Measurements from ENCODE around the gene SPTLC3. TPM values are rescaled to one million over a fixed set of nuclear protein-coding genes. Genes with fewer than 3 reads are reported as not detected.

The SPTLC3 gene
- total and polyA plus RNA-seq, 2 of the 13 experiments (the other 11 are each of a cell fraction or from before 2014, with no cell fraction given) = 20.5 to 95.6 TPM

DNA sequence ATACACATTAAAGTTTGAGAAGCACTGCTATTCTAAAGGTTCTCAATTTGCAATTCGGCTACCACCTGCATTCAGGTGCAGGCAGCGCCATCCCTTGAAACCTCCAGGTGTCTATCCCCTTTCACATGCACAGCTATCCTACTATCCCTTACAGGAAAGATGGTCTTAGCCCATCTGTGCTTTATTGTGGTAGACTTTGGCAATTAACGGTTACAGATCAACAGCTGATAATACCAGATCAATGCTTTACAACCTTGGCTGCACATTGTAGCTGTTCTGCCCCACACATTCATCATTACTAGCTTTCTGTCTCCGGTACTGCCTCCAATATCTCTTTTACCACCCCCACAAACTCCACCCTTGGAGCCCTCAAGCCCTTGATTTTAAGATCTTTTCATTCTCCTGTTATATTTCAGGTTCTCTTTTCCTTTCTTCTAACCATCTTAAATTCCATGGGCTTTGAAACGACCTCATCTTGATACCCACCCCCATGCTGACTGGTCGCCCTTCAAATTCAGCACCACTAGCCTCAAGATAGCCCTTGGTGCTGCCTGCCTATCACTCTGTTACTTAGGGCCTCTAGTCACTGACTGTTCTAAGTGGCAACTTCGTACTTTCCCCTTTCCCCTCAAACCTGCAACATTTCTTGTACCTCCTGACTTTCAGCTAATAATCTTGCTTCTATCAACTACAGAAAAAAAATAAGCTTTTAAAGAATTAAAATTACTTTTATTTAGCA is 50.8 kb downstream of the SPTLC3 start (continued):
- TF ChIP-seq, protein P1, sequence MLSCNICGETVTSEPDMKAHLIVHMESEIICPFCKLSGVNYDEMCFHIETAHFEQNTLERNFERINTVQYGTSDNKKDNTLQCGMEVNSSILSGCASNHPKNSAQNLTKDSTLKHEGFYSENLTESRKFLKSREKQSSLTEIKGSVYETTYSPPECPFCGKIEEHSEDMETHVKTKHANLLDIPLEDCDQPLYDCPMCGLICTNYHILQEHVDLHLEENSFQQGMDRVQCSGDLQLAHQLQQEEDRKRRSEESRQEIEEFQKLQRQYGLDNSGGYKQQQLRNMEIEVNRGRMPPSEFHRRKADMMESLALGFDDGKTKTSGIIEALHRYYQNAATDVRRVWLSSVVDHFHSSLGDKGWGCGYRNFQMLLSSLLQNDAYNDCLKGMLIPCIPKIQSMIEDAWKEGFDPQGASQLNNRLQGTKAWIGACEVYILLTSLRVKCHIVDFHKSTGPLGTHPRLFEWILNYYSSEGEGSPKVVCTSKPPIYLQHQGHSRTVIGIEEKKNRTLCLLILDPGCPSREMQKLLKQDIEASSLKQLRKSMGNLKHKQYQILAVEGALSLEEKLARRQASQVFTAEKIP (CRISPR knock-in tag; IDR thresholded peaks at IDR 0.05; ENCODE audit: borderline replicate concordance) = no peak
- TF ChIP-seq ZNF737 (CRISPR knock-in tag; IDR thresholded peaks at IDR 0.05; ENCODE audit: borderline replicate concordance) (no peak), SUZ12 (IDR thresholded peaks at IDR 0.05; ENCODE audit: low read depth, low read length) (no peak), ZNF121 (CRISPR knock-in tag; IDR thresholded peaks at IDR 0.05) (no peak), HNRNPUL1 (IDR thresholded peaks at IDR 0.05; ENCODE audit: low read depth, low read length) (no peak), GPBP1L1 (CRISPR knock-in tag; IDR thresholded peaks at IDR 0.05) (no peak), ZNF570 (CRISPR knock-in tag; IDR thresholded peaks at IDR 0.05; ENCODE audit: borderline replicate concordance) (no peak), MEIS2 (CRISPR knock-in tag; IDR thresholded peaks at IDR 0.05) (no peak), SP4 (CRISPR knock-in tag; IDR thresholded peaks at IDR 0.05) (peak; percentile 53; the same call in 1 of the 2 replicates), RFX5 (IDR thresholded peaks at IDR 0.05; ENCODE audit: low read depth, low read length) (no peak), NR2F6 (IDR thresholded peaks at IDR 0.05) (no peak), NR2F6 (CRISPR knock-in tag; IDR thresholded peaks at IDR 0.05) (no peak), FUBP1 (CRISPR knock-in tag; IDR thresholded peaks at IDR 0.05; ENCODE audit: borderline replicate concordance) (0 out of 2 replicates have a peak, but pooled peaks have one; percentile 89), MXD4 (CRISPR knock-in tag; IDR thresholded peaks at IDR 0.05) (no peak)
- TF ChIP-seq, protein P2, sequence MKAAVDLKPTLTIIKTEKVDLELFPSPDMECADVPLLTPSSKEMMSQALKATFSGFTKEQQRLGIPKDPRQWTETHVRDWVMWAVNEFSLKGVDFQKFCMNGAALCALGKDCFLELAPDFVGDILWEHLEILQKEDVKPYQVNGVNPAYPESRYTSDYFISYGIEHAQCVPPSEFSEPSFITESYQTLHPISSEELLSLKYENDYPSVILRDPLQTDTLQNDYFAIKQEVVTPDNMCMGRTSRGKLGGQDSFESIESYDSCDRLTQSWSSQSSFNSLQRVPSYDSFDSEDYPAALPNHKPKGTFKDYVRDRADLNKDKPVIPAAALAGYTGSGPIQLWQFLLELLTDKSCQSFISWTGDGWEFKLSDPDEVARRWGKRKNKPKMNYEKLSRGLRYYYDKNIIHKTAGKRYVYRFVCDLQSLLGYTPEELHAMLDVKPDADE (CRISPR knock-in tag; IDR thresholded peaks at IDR 0.05) = no peak
- TF ChIP-seq, protein P3, sequence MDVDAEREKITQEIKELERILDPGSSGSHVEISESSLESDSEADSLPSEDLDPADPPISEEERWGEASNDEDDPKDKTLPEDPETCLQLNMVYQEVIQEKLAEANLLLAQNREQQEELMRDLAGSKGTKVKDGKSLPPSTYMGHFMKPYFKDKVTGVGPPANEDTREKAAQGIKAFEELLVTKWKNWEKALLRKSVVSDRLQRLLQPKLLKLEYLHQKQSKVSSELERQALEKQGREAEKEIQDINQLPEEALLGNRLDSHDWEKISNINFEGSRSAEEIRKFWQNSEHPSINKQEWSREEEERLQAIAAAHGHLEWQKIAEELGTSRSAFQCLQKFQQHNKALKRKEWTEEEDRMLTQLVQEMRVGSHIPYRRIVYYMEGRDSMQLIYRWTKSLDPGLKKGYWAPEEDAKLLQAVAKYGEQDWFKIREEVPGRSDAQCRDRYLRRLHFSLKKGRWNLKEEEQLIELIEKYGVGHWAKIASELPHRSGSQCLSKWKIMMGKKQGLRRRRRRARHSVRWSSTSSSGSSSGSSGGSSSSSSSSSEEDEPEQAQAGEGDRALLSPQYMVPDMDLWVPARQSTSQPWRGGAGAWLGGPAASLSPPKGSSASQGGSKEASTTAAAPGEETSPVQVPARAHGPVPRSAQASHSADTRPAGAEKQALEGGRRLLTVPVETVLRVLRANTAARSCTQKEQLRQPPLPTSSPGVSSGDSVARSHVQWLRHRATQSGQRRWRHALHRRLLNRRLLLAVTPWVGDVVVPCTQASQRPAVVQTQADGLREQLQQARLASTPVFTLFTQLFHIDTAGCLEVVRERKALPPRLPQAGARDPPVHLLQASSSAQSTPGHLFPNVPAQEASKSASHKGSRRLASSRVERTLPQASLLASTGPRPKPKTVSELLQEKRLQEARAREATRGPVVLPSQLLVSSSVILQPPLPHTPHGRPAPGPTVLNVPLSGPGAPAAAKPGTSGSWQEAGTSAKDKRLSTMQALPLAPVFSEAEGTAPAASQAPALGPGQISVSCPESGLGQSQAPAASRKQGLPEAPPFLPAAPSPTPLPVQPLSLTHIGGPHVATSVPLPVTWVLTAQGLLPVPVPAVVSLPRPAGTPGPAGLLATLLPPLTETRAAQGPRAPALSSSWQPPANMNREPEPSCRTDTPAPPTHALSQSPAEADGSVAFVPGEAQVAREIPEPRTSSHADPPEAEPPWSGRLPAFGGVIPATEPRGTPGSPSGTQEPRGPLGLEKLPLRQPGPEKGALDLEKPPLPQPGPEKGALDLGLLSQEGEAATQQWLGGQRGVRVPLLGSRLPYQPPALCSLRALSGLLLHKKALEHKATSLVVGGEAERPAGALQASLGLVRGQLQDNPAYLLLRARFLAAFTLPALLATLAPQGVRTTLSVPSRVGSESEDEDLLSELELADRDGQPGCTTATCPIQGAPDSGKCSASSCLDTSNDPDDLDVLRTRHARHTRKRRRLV (CRISPR knock-in tag; IDR thresholded peaks at IDR 0.05) = no peak
